ENCODE measurements around the gene MRPL20.

DNA sequence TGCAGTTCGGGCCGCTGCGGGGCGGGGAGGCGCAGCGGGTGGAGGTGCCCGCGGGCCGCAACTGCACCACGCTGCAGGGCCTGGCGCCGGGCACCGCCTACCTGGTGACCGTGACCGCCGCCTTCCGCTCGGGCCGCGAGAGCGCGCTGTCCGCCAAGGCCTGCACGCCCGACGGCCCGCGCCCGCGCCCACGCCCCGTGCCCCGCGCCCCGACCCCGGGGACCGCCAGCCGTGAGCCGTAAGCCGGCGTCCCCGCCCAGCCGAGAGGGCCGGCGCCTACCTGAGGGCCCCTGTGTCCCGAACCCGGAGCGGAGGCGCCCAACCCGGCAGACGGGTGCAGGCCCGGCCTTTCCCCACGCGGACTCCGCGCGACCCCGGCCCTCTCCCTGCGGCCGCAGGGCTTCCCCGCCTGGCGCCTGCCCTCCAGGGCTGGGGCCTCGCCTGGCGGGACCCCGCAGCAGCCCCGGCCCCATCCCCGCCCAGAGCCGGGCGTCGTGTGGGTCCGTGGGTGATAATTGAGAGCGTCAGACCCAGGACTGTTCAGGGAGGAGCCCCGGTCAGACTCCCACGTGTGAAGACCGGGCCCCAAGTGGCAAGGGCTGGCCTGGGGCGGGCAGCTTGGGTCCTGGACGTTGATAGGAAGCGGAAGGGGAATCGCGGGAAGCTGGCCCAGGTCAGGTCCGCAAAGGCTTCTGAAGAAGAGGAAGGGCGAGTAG, 32.6 kb upstream of the MRPL20 start:
- TF ChIP-seq, protein P1, sequence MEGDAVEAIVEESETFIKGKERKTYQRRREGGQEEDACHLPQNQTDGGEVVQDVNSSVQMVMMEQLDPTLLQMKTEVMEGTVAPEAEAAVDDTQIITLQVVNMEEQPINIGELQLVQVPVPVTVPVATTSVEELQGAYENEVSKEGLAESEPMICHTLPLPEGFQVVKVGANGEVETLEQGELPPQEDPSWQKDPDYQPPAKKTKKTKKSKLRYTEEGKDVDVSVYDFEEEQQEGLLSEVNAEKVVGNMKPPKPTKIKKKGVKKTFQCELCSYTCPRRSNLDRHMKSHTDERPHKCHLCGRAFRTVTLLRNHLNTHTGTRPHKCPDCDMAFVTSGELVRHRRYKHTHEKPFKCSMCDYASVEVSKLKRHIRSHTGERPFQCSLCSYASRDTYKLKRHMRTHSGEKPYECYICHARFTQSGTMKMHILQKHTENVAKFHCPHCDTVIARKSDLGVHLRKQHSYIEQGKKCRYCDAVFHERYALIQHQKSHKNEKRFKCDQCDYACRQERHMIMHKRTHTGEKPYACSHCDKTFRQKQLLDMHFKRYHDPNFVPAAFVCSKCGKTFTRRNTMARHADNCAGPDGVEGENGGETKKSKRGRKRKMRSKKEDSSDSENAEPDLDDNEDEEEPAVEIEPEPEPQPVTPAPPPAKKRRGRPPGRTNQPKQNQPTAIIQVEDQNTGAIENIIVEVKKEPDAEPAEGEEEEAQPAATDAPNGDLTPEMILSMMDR (IDR thresholded peaks at IDR 0.05), result no peak
- TF ChIP-seq ZFX (IDR thresholded peaks at IDR 0.05; ENCODE audit: borderline replicate concordance), result no peak

All from 22Rv1 (cell line).